Naive thymus-derived CD4-positive, alpha-beta T cell (primary cell): Measurements from ENCODE around the gene NGEF. TPM values are rescaled to one million over a fixed set of nuclear protein-coding genes. Genes with fewer than 3 reads are reported as not detected.

Experiments used
- ATAC-seq: fragments of 150-1000 bp; cut with Tn5 transposase; 2 replicates; pipeline ENCODE4 v1.10.0; 2021; ENCODE audit warnings: mild to moderate bottlenecking, moderate library complexity
- CTCF ChIA-PET: fragments of 350-600 bp; sonication (Branson Sonifier 250); formaldehyde crosslinking; loops from one replicate; lab custom pipeline; 2021; ENCODE audit warnings: antibody characterized with exemption; lab: Charles Lee
- POLR2A ChIA-PET: fragments of 350-600 bp; sonication (Branson Sonifier 250); formaldehyde crosslinking; loops from one replicate; lab custom pipeline; 2021; ENCODE audit warnings: antibody characterized with exemption, inconsistent platforms; lab: Charles Lee
- DNase-seq, 9 donors: peaks; one replicate each; pipeline versions ENCODE4 v3.0.0 to v3.0.0-alpha.2; 2020 to 2022; ENCODE audit warnings: mixed read lengths in 1 of 9
- H3K27ac ChIP-seq: one replicate; pipeline ENCODE4 v1.7.0; 2013; ENCODE audit warnings: mild to moderate bottlenecking, low read depth, low read length, moderate library complexity
- H3K27me3 ChIP-seq, 2 donors: one replicate each; pipeline ENCODE4 v1.7.0; 2013; ENCODE audit warnings: low read length in 2 of 2, mild to moderate bottlenecking in 2 of 2, moderate library complexity in 2 of 2; ENCODE audit not compliant: control insufficient read depth in 2 of 2, insufficient read depth in 2 of 2
- H3K36me3 ChIP-seq, 3 experiments: 1 replicate in 2 of 3; 2 replicates in 1 of 3; pipeline ENCODE4 v1.7.0; 2013; ENCODE audit warnings: low read length in 3 of 3, mild to moderate bottlenecking in 3 of 3, moderate library complexity in 1 of 3; ENCODE audit not compliant: insufficient read depth in 3 of 3, control insufficient read depth in 2 of 3
- H3K4me1 ChIP-seq, 2 donors: one replicate each; pipeline ENCODE4 v1.7.0; 2013; ENCODE audit warnings: low read length in 2 of 2, mild to moderate bottlenecking in 2 of 2, moderate library complexity in 1 of 2; ENCODE audit not compliant: control insufficient read depth in 2 of 2, insufficient read depth in 2 of 2
- H3K4me3 ChIP-seq: 2 replicates; pipeline ENCODE4 v1.7.0; 2013; ENCODE audit warnings: mild to moderate bottlenecking, low read length
- H3K9me3 ChIP-seq, 3 experiments: 1 replicate in 2 of 3; 2 replicates in 1 of 3; pipeline ENCODE4 v1.7.0; 2013; ENCODE audit warnings: low read length in 3 of 3; ENCODE audit not compliant: control insufficient read depth in 2 of 3
- H3K27ac Mint-ChIP-seq, 9 donors: one replicate each; pipeline ENCODE4 v1.8.0; 2020 to 2022; ENCODE audit warnings: mixed read lengths in 9 of 9, mild to moderate bottlenecking in 8 of 9, moderate library complexity in 5 of 9, inconsistent platforms in 2 of 9
- H3K27me3 Mint-ChIP-seq, 5 donors: one replicate each; pipeline ENCODE4 v1.8.0; 2021 to 2022; ENCODE audit warnings: mixed read lengths in 5 of 5, mild to moderate bottlenecking in 1 of 5
- H3K36me3 Mint-ChIP-seq, 5 donors: one replicate each; pipeline ENCODE4 v1.8.0; 2020 to 2022; ENCODE audit warnings: mixed read lengths in 5 of 5, mild to moderate bottlenecking in 3 of 5, inconsistent platforms in 1 of 5
- H3K4me1 Mint-ChIP-seq, 7 donors: one replicate each; pipeline ENCODE4 v1.8.0; 2020 to 2022; ENCODE audit warnings: mixed read lengths in 7 of 7, mild to moderate bottlenecking in 3 of 7, inconsistent platforms in 1 of 7
- H3K4me3 Mint-ChIP-seq, 10 donors: one replicate each; pipeline ENCODE4 v1.8.0; 2020 to 2022; ENCODE audit warnings: mild to moderate bottlenecking in 10 of 10, mixed read lengths in 10 of 10, moderate library complexity in 6 of 10, inconsistent platforms in 2 of 10
- H3K9me3 Mint-ChIP-seq, 11 donors: one replicate each; pipeline ENCODE4 v1.8.0; 2020 to 2022; ENCODE audit warnings: mixed read lengths in 11 of 11, mild to moderate bottlenecking in 4 of 11, inconsistent platforms in 1 of 11, moderate library complexity in 1 of 11
- intact Hi-C, 2 donors: fragments of 100-400 bp; cut with micrococcal nuclease; formaldehyde crosslinking; loops; one replicate each; pipeline ENCODE4 v1.15.1; 2023
- polyA plus RNA-seq, 2 donors: library from polyadenylated mRNA; unstranded; fragments of 300-500 nt; fragmentation: Illumina TruSeq; gene quantifications; one replicate each; pipeline ENCODE4 v1.2.3, GENCODE V29; 2021
- total RNA-seq, 6 experiments: library from RNA in 5 of 6; stranded (reverse) in 5 of 6; gene quantifications; 1 replicate in 5 of 6; 2 replicates in 1 of 6; pipeline ENCODE4 v1.2.3 and lab custom pipeline; 2021 to 2026

NGEF gene
- total and polyA plus RNA-seq, 7 experiments from 2014 or later: not detected

DNA sequence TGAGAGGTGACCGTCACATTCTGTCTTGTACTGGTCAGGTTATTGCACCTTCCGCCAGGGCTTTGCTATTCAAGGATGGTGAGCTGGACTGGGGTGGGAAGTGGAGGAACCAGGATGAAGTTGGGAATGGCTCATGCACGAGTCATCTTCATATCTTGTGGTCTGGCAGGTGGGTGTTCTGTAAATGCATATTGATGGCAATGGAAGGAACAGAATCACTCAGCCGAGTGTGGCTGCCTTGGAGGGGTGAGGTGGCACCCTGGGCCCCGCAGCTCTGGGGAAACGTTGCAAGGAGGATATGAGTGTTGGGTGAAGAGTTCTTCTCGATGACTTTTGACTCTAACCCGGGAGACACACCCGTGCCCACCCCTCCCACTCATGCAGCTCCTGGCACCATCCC, 20.6 kb upstream of the NGEF start:
- no peaks in the 10 kb centered on the region for H3K36me3 Mint-ChIP-seq
- no peaks in the 10 kb centered on the region for H3K9me3 Mint-ChIP-seq
- no peaks in the 10 kb centered on the region for H3K4me1 ChIP-seq
- H3K4me3 ChIP-seq: no peak overlapping the region
- H3K36me3 ChIP-seq: no peaks in the 10 kb centered on the region
- no peak overlapping the region for H3K27ac ChIP-seq
- H3K27me3 Mint-ChIP-seq: peaks cover 0 to 4% (median 0%) of the 10 kb centered on the region in 5 donors
- POLR2A ChIA-PET: no interaction called here
- CTCF ChIA-PET: interaction anchor here (1.6 kb wide), 1 partner anchor 19 kb away, joined by 3 read pairs; no protein-coding TSS in a partner anchor
- no peaks in the 10 kb centered on the region for H3K27me3 ChIP-seq
- H3K4me1 Mint-ChIP-seq: no peaks in the 10 kb centered on the region
- intact Hi-C loops: no loop called here
- no peak overlapping the region for H3K4me3 Mint-ChIP-seq
- no peak for ATAC-seq
- peak overlapping the region in 1 of 9 donors; percentile 22 for H3K27ac Mint-ChIP-seq
- DNase-seq: no peak
- no peaks in the 10 kb centered on the region for H3K9me3 ChIP-seq

- Histone ChIP-seq H3K27me3 (no peaks in the 10 kb centered on the region), H3K9me3 (no peaks in the 10 kb centered on the region), H3K36me3 (no peaks in the 10 kb centered on the region), H3K4me3 (no peak within 1 kb of the TSS), H3K27ac (no peak within 1 kb of the TSS), H3K4me1 (no peaks in the 10 kb centered on the region)
- H3K4me3 Mint-ChIP-seq: no peak within 1 kb of the TSS
- ChIA-PET CTCF (interaction anchor here (1.6 kb wide), 1 partner anchor 20 kb away, joined by 3 read pairs; no protein-coding TSS in a partner anchor), POLR2A (interaction anchor here (0.7 kb wide), 1 partner anchor 263 kb away, joined by 3 read pairs; no protein-coding TSS in a partner anchor)
- DNase-seq (no peak), ATAC-seq (no peak)
- no peaks in the 10 kb centered on the region for H3K9me3 Mint-ChIP-seq
- H3K27ac Mint-ChIP-seq: peak within 1 kb of the TSS in 2 of 9 donors; percentile 22 to 38
- intact Hi-C loops: no loop called here
- no peaks in the 10 kb centered on the region for H3K36me3 Mint-ChIP-seq
- no peaks in the 10 kb centered on the region for H3K4me1 Mint-ChIP-seq
- H3K27me3 Mint-ChIP-seq: peaks cover 0 to 6% (median 0%) of the 10 kb centered on the region in 5 donors
Measured at GRCh38 chr2:233032551-233033320, 19.7 kb upstream of the NGEF start, which contains the start of gene NEU2. Gene NEU2 (plus strand): TSS chr2:233032672. CDS start chr2:233032672, 0 bp downstream.

DNA sequence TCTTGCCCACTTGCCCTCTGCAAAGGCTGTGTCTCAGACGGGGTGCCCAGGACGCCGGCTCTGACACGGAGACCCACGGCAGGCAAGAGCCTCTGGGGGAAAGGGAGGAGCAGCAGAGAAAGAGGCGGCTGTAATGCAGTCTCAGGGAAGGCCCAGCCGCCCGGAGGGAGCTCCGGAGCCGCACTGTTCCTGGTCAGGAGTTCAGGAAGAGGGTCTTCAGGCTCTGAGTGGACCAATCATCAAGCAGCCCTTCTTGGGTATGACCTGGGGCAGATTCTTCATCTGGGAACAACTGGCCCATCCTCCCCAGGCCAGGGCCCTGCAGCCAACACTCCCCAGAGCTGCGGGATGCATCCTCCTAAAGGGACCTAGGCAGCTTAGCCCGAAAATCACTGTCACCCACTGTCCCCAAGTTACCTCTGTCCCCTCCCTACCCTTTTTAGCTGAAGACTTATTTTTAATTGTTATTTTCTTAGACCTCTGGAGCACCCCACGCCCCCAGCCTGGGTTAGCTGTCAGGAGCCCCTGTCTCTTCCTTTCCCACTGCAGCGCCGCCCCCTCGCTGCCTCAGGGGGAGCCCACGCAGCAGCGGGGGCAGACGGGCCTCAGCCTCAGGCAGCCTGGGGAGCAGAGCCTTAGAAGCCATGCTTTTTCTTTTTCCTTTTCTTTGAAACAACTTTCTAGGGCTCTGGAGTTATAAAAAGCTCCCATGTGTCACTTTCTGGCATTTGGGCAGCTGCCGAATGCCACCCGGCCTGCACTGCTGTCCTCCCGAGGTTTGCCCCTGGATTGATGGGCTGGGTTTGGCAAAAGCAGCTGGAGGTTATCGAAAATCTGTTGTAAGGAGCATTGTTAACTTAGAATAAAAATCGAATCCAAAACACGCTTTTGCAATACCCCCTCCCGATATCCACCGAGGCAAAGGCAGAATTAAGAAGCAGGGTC, 18.8 kb upstream of the NGEF start:
- Mint-ChIP-seq H3K4me1 (no peaks in the 10 kb centered on the region), H3K4me3 (no peak overlapping the region), H3K36me3 (no peaks in the 10 kb centered on the region), H3K27me3 (peaks cover 0 to 6% (median 0%) of the 10 kb centered on the region in 5 donors), H3K9me3 (no peaks in the 10 kb centered on the region), H3K27ac (no peak overlapping the region)
- ChIA-PET POLR2A (interaction anchor here (0.7 kb wide), 1 partner anchor 262 kb away, joined by 3 read pairs; no protein-coding TSS in a partner anchor), CTCF (no interaction called here)
- no peak for DNase-seq
- Histone ChIP-seq H3K27ac (no peak overlapping the region), H3K4me3 (no peak overlapping the region), H3K4me1 (no peaks in the 10 kb centered on the region), H3K9me3 (no peaks in the 10 kb centered on the region), H3K27me3 (no peaks in the 10 kb centered on the region), H3K36me3 (no peaks in the 10 kb centered on the region)
- ATAC-seq: no peak
- intact Hi-C loops: no loop called here

GRCh38 chr2:233029321-233029720, 16.3 kb upstream of the NGEF start:
- peaks cover 0 to 6% (median 0%) of the 10 kb centered on the region in 5 donors for H3K27me3 Mint-ChIP-seq
- DNase-seq: no peak
- no peak for ATAC-seq
- H3K36me3 Mint-ChIP-seq: no peaks in the 10 kb centered on the region
- POLR2A ChIA-PET: no interaction called here
- H3K4me3 Mint-ChIP-seq: no peak overlapping the region
- H3K4me1 Mint-ChIP-seq: no peaks in the 10 kb centered on the region
- no peaks in the 10 kb centered on the region for H3K27me3 ChIP-seq
- peak overlapping the region in 1 of 9 donors; percentile 43 for H3K27ac Mint-ChIP-seq
- no peak overlapping the region for H3K4me3 ChIP-seq
- H3K4me1 ChIP-seq: no peaks in the 10 kb centered on the region
- no peak overlapping the region for H3K27ac ChIP-seq
- CTCF ChIA-PET: no interaction called here
- intact Hi-C loops: no loop called here
- no peaks in the 10 kb centered on the region for H3K9me3 Mint-ChIP-seq
- H3K9me3 ChIP-seq: no peaks in the 10 kb centered on the region
- H3K36me3 ChIP-seq: no peaks in the 10 kb centered on the region

GRCh38 chr2:233026198-233026813, 13.2 kb upstream of the NGEF start:
- DNase-seq (no peak), ATAC-seq (no peak)
- no peaks in the 10 kb centered on the region for H3K27me3 ChIP-seq
- peak overlapping the region in 1 of 9 donors; percentile 53 for H3K27ac Mint-ChIP-seq
- CTCF ChIA-PET: no interaction called here
- no peak overlapping the region for H3K27ac ChIP-seq
- H3K4me3 Mint-ChIP-seq: no peak overlapping the region
- H3K4me1 Mint-ChIP-seq: no peaks in the 10 kb centered on the region
- H3K27me3 Mint-ChIP-seq: peaks cover 0 to 6% (median 0%) of the 10 kb centered on the region in 5 donors
- intact Hi-C loops: no loop called here
- H3K4me3 ChIP-seq: no peak overlapping the region
- POLR2A ChIA-PET: no interaction called here
- H3K36me3 ChIP-seq: no peaks in the 10 kb centered on the region
- no peaks in the 10 kb centered on the region for H3K9me3 ChIP-seq
- no peaks in the 10 kb centered on the region for H3K9me3 Mint-ChIP-seq
- H3K4me1 ChIP-seq: no peaks in the 10 kb centered on the region
- no peaks in the 10 kb centered on the region for H3K36me3 Mint-ChIP-seq

GRCh38 chr2:233025706-233026105, 12.7 kb upstream of the NGEF start:
- Histone ChIP-seq H3K9me3 (no peaks in the 10 kb centered on the region), H3K36me3 (no peaks in the 10 kb centered on the region), H3K4me1 (no peaks in the 10 kb centered on the region), H3K4me3 (no peak overlapping the region), H3K27ac (no peak overlapping the region), H3K27me3 (no peaks in the 10 kb centered on the region)
- ChIA-PET CTCF (no interaction called here), POLR2A (no interaction called here)
- ATAC-seq (no peak), DNase-seq (no peak)
- Mint-ChIP-seq H3K4me3 (no peak overlapping the region), H3K27me3 (peaks cover 0 to 6% (median 0%) of the 10 kb centered on the region in 5 donors), H3K9me3 (no peaks in the 10 kb centered on the region), H3K27ac (no peak overlapping the region), H3K36me3 (no peaks in the 10 kb centered on the region), H3K4me1 (no peaks in the 10 kb centered on the region)
- intact Hi-C loops: no loop called here
